DLD1 (cell line): ENCODE measurements around the gene ARID1A.
"Not testable (repeated sequence)": the region's sequence is repeated elsewhere in the genome, so short reads cannot be mapped to it uniquely, and the experiment has no call there.

Experiments used
- in situ Hi-C: cut with HindIII; loops from 2 replicates; pipeline ENCODE4 v1.10.0; 2017; ENCODE audit warnings: low sequenced_read_pairs

ARID1A gene

DNA sequence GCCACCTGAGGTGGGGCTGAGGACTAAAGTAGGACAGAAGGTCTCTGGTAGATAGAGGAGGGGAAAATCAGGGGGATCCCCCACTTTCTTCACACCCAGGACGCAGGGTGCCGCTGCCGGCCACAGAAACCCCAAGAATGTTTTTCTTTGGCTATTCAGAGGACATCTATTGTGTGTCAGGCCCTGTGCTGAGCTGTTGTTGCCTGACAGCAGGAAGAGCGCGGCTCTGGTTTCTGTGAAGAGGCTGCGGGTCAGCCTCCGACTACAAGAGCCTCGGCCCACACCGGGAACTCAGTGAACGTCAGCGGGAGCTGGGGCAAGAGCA, 91.5 kb downstream of the ARID1A start:
- in situ Hi-C loops: loop anchor here (5.0 kb wide), 1 partner anchor 195 kb away; no protein-coding TSS in a partner anchor

GRCh38 chr1:26787706-26788514, 92.1 kb downstream of the ARID1A start, which contains the start of gene PIGV:
TSS of gene PIGV (plus strand) at chr1:26787950. CDS start at chr1:26790816, 2,866 bp downstream.
- in situ Hi-C loops: loop anchor here (5.0 kb wide), 1 partner anchor 196 kb away; no protein-coding TSS in a partner anchor

DNA sequence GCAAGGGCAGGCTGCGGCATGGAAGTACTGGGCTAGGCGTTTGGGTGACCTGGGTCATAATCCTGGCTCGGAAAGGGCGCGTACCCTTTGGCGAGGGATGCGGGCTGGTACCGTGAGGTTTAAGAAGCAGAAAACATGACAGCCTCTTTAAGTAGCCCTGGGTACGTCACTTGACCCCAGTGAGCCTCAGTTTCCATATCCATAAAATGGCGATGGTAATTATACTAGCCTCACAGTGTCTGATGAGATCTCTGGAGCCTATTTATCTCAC, 92.6 kb downstream of the ARID1A start:
- in situ Hi-C loops: loop anchor here (5.0 kb wide), 1 partner anchor 196 kb away; no protein-coding TSS in a partner anchor

GRCh38 chr1:26788836-26789611, 93.2 kb downstream of the ARID1A start:
- in situ Hi-C loops: loop anchor here (5.0 kb wide), 1 partner anchor 197 kb away; no protein-coding TSS in a partner anchor

GRCh38 chr1:26789612-26789865, 93.7 kb downstream of the ARID1A start:
- in situ Hi-C loops: loop anchor here (5.0 kb wide), 1 partner anchor 197 kb away; no protein-coding TSS in a partner anchor

DNA sequence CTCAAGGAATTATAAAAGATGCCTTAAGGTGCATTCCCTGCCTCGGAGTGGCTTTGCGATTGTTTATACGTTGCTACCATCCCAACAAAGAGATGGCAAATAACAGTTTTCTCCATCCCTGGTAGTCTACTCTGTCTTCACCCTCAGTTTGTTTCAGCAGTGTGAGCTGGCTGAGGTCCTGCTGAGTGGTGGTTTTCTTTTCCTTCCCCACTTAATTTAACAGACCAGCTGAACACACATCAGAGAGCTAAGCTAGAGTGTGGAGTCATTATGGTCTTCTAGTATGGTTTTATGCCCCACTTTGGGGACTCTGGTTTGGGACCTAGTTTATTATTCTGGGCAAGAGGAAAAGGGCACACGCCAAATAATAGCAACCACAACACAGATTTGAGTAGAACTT, 94.1 kb downstream of the ARID1A start:
- in situ Hi-C loops: loop anchor here (5.0 kb wide), 1 partner anchor 198 kb away; no protein-coding TSS in a partner anchor

- in situ Hi-C loops: no loop called here
These were observed 94.7 kb downstream of the ARID1A start for GRCh38 chr1:26790551-26790953.

- in situ Hi-C loops: no loop called here
These were observed 95.3 kb downstream of the ARID1A start for GRCh38 chr1:26791148-26791547.

DNA sequence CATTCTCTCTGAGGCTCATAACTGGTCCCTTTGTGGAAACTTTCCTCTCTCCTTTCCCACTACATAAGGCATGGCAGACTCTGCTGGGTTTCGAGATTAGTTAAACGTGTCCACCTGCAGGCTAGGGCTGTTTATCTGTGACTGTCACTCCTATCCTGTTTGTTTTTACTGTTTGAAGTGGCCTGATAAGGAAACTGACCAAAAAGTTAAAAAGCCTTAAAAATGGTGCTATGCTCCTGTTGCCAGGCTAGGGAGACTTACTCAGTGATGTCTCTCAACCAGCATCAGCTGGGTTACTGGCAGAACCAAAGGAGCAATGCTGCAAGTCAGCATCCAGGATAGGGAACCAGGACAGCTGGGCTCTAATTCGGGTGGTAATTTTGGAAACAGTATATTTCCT, 95.8 kb downstream of the ARID1A start:
- in situ Hi-C loops: no loop called here

GRCh38 chr1:26792924-26793323, 97.1 kb downstream of the ARID1A start:
- in situ Hi-C loops: no loop called here

DNA sequence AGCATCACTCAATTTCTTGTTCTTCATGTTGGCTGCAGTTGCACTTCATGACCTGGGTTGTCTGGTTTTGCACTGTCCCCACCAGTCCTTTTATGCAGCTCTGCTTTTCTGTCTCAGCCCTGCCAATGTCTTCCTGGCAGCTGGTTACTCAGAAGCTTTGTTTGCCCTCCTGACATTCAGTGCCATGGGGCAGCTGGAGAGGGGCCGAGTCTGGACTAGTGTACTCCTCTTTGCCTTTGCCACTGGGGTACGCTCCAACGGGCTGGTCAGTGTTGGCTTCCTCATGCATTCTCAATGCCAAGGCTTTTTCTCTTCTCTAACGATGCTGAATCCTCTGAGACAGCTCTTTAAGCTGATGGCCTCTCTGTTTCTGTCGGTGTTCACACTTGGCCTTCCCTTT, 98.6 kb downstream of the ARID1A start:
- in situ Hi-C loops: no loop called here

GRCh38 chr1:26797627-26798026, 101.8 kb downstream of the ARID1A start:
- in situ Hi-C loops: no loop called here

GRCh38 chr1:26799479-26800142, 103.8 kb downstream of the ARID1A start:
- in situ Hi-C loops: no loop called here

DNA sequence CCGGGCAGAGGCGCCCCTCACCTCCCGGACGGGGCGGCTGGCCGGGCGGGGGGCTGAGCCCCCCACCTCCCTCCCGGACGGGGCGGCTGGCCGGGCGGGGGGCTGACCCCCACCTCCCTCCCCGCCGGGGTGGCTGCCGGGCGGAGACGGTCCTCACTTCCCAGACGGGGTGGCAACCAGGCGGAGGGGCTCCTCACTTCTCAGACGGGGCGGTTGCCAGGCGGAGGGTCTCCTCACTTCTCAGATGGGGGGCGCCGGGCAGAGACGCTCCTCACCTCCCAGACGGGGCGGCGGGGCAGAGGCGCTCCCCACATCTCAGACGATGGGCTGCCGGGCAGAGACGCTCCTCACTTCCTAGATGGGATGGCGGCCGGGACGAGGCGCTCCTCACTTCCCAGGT, 108.1 kb downstream of the ARID1A start:
- in situ Hi-C loops: not testable (repeated sequence)

GRCh38 chr1:26810105-26810504, 114.3 kb downstream of the ARID1A start:
- in situ Hi-C loops: not testable (repeated sequence)

- in situ Hi-C loops: no loop called here
These were observed 115.2 kb downstream of the ARID1A start for GRCh38 chr1:26811057-26811456.

GRCh38 chr1:26811708-26812107, 115.9 kb downstream of the ARID1A start:
- in situ Hi-C loops: no loop called here

DNA sequence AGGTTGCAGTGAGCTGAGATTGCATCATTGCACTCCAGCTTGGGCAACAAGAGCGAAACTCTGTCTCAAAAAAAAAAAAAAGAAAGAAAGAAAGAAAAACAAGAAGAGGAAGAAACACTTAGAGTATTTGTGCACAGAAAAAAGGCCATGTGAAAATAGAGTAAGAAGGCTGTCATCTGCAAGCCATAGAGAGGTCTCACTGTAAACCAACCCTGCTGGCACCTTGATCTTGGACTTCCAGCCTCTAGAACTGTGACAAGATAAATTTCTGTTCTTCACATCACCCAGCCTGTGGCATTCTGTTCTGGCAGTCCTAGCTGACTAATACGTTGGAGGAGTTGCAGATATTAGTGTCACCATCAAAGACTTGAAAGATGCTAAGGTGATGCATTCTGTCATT, 118.6 kb downstream of the ARID1A start:
- in situ Hi-C loops: no loop called here

DNA sequence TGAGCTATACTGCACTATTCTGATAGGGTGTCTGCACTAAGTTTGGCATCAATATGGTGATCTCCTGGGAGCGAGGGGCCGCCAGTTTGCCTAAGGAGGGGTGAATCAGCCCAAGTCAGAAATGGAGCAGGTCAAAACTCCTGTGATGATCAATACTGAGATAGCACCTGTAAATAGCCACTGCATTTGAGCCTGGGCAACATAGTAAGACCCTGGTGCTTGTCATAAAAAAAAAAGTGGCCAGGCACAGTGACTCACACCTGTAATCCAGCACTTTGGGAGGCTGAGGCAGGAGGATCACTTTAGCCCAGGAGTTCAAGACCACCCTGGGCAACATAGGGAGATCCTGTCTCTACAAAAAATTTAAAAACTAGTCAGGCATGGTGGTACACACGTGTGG, 119.1 kb downstream of the ARID1A start:
- in situ Hi-C loops: no loop called here

GRCh38 chr1:26820784-26821269, 125.0 kb downstream of the ARID1A start:
- in situ Hi-C loops: no loop called here

DNA sequence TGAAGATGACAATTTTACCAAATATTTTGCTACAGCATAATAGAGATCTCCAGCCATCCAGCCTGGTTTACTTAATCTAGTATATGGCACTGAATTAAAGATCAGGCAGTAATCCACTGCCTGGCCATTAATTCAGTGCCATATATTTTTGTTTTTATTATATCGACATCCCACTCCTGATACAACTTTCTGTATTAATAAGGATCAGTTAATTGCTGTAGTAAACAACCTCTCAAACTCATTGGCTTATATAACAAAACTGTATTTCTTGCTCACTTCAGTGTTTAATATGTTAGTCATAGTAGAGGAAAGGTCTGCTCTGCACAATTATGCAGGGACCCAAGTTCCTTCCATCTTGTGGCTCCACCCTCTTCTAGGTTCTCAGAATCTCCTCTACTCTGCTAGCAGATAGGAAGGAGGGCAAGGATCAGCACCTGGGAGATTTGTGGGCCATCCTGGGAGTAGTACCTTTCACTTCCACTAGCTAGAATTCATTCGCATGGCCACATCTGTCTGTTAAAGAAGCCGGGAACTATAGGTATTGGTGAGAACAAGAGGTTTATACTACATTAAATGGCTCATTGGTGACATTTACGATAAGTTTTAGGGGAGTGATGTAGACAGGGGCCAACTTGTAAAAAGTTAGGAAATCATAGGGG, 127.1 kb downstream of the ARID1A start:
- in situ Hi-C loops: no loop called here
